COR-L47 (cell line): ENCODE measurements around the gene ESRRG.
"Not testable (repeated sequence)": the region's sequence is repeated elsewhere in the genome, so short reads cannot be mapped to it uniquely, and the experiment has no call there.

Source experiments
- DNase-seq: peaks from one replicate; lab custom pipeline; 2025; lab: John Stamatoyannopoulos, UW

ESRRG gene

DNA sequence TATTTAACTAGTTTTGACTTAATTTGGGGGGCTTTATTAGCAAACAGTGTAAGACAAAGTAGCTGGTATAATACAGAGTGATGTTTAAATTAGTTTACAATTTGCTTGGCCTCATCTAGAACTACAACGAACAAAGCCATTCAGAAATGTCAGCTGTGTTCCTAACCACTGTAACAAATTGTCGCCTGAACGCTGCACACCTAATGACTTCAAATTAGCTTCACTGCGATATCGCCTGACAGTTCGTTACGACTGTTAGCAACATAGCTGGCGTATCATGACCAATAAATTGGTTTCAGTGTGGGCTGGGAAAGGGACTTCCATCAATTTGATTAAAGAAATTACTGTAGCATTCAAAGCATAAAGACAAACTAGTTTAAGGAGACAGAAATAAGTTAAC lies 160.1 kb downstream of the ESRRG start:
- DNase-seq, result no peak

DNA sequence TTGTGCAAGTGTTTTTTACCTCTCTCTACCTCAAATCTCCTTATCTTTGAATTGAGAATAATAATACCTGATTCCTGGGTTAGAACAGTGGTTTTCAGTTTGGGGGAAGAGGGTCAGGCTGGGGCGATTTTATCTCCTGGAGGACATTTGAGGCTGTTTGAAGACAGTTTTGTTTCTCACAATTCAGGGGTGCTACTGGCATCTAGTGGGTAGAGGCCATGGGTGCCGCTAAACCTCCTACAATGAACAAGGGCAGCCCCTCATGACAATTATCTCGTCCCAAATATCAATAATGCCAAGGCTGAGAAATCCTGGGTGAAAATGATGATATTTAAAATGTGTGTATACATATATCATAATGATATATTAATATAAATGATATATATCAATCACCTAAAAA lies 160.8 kb downstream of the ESRRG start:
- no peak for DNase-seq

DNA sequence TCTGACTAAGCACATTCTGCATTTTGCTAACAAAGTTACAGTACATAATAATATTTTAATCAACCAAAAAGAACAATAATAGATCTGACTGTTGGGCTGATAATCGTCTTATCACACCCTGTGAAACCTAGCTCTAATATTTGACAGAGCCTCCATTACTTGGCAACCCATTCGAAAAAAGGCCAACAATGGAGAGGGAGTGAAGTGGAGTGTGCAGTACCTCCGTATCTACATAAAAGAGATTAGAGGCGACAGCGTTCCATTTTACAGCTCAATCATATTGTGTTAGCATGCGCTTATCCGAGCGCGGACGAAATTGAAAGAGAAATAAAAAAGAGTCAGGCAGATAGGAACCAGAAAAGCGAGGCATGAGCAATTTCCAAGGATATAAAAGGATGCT lies 162.7 kb downstream of the ESRRG start:
- no peak for DNase-seq

DNA sequence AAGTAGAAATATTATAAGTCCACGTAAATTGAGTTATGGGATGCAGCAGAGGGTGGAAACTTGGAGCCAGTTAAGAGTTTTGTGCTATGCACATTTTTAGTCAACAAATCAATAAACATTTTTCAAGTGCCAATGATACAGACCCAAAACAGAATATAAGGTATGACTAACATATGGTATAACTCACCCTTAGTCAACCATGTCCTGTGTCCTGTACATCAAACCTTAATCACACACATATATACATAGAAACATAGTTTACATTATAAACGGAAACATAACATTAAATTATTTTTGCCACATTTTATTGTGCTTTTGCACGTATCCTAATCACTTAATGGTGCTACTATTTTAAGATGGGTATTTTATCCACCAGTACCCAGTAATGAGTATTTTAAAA lies 163.9 kb downstream of the ESRRG start:
- no peak for DNase-seq

DNA sequence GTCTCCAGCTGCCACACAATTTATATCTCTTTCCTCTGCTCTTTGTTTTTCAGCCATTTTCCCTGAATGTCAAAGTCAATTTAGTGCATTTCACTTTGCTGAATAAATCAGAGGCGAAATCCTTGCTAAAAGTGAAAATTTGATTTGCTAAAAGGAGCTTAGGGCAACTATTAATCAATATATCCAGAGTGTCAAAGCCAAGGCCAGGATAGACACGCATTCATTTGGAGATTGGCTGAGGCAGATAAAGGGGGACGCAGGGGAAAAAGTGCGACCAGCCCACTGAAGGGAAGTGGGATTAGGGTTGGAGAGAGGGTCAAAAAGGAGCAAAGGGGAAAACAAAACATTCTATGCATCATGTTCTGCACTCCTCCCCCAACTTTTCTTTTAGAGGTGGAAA lies 167.6 kb downstream of the ESRRG start:
- DNase-seq, result no peak

DNA sequence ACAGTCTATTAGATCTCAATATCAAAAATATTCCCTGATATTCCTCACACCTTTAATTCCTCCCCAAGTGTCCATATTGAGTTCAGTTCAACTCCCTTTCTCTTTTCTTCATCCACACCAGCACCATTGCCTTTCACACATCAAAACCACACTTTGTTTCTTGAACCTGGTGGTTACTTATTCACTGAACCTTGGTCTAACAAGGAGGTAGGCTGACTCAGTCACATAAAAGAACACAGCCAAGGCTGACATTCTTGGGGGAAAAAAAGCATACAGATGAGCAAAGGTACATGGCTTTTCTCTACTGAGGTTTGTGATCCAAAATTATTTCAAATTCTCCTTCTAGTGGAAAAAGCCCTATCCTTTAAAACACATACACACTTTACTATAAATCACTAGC lies 168.3 kb downstream of the ESRRG start:
- DNase-seq, result no peak

DNA sequence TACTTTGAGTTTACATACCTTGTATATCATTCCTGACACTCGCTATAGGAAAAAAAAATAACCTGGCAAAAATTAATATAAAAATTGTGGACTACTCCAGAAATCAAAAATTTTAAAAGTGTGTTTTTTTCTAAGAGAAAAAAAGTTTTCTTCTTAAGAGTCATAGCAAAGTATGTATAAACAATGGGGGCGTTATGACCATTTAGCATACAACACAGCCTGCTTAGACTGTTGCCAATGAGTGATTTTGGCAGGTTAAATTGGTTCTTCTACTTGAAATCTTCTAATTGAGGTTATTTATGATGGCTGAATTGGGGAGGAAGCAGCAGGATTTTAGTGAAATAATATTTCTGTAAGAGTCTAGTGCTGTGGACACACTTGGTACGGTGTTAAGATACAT lies 169.5 kb downstream of the ESRRG start:
- DNase-seq, result no peak

DNA sequence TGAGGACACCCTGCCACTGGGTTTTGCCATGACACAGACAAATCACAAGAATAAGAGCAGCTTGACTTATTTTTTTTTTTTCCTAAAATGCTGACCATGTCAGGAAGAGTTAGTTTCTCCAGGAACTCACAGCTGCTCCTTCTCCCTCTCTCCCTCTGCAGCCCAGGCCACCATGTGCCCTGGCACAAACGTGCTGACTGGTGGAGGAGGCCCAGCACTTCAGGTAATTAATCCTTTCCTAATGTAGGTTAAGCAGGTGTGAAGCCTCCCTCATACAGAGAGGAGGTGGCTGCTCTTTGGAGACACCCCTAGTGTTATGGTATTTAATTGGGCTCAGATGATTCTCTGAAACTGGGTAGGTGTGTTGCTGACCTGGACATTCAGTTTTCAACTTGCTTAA lies 170.2 kb downstream of the ESRRG start:
- DNase-seq, result no peak

DNA sequence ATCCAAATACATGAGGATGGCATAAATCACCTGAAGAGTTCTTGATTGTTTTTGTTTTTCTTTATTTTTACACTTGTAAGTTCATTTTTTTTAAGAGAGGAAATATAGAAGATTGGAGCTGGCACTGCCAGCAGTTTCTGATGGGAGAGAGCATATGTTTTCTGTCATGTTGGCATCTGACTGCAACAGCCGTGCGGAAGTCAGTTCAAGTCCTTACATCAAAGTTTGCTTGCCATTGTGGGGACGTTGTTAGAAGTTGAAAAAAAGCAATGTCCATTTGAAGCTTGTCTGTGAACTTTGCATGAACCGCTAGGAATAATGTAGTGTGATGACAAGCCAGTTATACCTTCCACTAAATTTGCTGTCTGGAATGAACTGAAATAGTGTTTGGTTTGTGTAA lies 173.4 kb downstream of the ESRRG start:
- no peak for DNase-seq

DNA sequence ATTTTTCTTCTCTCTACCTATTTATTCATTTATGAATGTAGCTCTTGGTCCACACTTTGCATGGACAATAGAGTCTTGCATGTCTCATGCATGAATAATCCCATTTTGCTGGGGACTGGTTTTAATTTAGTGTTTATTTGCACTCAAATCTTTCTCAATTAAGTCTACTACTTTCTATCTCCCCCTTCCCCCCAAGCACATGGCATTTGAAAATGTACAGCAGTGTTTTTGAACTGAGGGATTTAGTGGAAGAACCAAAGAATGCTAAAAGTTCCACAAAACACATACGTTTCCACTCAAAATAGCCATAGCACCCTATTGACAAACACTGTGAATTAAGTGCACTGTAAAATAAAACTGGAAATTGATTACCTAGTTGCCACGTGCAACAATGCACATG lies 180.5 kb downstream of the ESRRG start:
- no peak for DNase-seq

DNA sequence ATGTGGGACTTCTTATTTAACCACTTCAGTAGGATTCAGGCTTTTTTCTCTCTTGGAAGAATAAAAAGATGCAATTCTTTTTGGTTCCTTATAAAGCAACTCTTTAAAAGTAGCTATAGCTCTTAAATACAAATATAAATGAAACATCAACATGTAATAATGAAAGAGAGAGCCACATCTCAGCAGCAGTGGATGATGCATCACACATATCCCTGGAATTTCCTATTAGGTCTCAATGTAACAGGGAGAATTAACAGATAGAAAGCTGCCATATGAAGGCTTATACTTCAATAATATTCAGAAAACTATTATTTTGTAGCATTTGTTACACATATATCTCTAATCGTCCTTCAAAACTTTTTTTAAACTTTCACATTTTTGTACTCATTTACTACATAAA lies 181.0 kb downstream of the ESRRG start:
- no peak for DNase-seq

DNA sequence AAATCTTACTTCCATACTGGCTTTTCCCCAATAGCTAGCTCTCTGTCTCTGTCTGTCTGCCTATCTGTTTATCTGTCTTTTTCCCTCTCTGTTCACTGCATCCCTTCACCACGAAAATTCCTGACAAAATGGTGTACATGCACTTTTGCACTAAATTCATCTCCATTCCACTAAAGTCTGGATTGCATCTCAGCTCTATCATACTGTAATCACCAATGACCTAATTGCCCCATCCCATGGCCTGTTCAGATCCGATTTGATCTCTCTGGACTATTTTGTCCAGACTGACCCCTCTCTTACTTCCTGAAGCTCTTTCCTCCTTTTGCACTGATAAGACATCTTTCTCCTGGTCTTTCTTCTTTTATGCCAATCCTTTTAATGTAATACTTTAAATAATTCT lies 187.5 kb downstream of the ESRRG start:
- no peak for DNase-seq

DNA sequence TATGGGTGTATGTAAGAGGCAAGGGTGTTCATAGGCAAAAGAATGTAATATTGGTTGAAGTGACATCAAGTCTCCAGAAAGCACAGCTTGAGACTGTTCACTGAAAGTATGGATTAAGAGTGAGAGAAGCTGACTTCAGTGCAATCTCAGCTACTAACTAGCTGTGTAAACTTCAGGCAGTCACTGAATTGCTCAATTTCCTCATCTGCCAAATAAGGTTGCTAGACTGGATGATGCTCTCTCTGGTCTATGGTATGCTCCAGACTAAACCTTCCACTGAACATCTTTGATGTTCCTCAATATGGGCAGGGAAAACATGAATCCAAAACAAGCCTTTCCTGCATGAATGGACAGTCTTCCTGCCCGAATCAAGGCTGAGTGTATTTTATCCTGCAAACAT lies 188.2 kb downstream of the ESRRG start:
- DNase-seq, result no peak

DNA sequence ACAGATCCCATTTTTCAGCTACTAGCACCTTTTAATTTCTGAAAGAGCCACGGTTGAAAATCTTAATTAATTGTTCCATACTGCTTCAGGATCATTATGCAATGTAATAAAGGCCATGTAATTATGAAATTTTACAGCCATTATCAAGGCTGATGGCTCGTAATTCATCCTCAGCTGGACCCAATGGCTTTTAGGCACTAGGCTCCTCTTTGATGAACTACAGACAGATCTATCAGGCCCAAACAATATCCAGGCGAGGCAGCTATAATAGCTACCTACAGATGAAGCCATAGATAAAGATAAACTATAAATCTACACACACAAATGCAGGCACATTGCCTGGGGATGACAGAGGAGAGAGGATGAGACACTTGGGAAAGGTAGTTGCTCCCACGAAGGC lies 189.5 kb downstream of the ESRRG start:
- no peak for DNase-seq

DNA sequence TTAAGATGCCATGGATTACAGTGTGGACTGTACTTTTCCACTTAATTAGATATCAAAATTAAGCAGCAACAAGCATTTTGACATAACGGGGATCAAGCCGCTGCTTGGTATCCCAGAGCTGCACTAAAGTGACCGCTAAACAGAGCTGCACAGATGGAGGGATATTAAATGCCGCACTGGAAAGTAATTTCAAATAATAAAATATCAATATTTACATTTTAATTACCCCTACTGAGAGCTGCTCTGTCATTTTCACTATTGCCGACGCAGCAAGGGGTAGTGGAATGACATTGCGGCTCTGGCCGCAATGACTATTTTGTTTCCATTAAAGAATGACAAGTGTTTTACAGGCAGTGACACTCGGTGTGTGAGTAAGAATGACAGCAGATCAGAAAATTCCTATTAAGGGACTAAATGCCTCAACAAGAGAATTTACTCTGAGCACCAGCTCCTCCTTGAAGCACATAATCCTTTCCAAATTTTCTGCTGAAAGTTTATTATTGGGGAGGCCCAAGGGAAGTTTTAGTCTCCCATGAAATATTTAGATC lies 190.9 kb downstream of the ESRRG start:
- peak; percentile 53 for DNase-seq

DNA sequence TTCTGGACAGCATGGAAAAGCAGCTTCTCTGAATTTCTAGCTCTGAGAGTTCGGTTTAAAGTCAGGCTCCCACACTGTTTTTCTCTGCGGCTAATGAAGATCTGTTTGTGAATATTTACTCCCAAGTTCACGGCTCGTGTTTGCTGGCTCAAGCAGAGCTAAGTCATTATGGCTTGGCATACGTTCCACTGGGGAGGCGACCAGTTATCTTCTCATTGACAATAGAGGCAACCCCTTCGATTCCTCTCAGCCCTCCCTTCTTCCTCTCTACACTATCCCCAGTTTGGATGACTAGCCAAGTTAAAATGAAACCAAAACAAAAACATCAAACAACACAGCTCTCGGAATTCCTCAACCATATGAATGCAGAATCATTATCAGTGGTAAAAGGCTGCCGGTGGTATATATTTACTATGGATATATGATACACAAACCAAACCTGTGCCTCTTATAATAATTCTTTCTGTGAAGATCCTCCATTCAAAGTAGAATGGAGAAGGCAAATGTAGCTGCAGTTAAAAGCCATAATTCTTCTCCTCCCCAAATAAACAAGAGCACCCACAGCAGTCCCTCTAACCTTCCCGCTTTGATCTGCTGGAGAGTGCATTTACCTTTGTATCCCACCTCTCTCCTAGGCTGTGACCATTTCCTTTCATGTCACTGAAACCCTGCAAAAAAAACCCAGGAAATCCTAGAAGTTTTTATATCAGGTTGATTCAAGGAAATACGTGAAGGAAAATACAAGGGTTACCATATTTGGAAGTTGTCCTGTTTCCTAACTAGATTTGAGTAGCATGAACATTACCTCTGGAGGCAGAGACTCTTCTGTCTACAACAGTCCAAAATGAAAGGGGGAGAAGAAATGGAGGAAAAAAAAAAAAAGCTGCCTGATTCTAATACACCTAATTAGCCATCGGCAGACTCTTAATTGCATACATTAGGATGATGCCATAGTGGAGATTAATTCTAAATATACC lies 191.7 kb downstream of the ESRRG start:
- DNase-seq, result peak; percentile 59

DNA sequence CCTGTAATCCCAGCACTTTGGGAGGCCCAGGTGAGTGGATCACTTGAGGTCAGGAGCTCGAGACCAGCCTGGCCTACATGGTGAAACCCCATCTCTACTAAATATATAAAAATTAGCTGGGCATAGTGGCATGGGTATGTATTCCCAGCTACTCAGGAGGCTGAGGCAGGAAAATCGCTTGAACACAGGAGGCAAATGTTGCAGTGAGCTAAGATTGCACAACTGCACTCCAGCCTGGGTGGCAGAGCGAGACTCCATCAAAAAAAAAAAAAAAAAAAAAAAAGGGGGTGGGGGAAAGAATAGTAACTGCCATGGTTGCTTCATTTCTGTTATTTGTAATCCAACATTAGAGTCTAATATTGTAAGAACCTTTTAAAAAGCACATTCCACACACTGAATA lies 193.4 kb downstream of the ESRRG start:
- not testable (repeated sequence) for DNase-seq

DNA sequence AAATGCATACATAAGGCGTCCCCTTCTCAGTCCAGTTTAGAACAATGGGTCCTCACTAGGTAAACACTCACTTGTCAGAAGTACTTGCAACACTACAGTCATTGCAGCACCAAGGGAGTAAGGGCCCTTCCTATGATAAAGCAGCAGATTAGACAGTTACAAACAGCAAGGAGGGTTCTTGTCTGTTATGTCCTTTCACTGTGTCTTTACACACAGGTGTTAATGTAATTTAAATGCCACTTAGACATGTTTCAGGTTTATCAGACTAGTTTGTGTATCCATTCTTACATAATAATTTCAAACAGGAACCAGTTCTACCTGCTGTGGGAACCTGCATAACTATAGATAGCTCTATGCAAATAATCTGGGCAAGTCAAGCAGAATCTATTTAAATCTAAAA lies 194.4 kb downstream of the ESRRG start:
- DNase-seq, result no peak

DNA sequence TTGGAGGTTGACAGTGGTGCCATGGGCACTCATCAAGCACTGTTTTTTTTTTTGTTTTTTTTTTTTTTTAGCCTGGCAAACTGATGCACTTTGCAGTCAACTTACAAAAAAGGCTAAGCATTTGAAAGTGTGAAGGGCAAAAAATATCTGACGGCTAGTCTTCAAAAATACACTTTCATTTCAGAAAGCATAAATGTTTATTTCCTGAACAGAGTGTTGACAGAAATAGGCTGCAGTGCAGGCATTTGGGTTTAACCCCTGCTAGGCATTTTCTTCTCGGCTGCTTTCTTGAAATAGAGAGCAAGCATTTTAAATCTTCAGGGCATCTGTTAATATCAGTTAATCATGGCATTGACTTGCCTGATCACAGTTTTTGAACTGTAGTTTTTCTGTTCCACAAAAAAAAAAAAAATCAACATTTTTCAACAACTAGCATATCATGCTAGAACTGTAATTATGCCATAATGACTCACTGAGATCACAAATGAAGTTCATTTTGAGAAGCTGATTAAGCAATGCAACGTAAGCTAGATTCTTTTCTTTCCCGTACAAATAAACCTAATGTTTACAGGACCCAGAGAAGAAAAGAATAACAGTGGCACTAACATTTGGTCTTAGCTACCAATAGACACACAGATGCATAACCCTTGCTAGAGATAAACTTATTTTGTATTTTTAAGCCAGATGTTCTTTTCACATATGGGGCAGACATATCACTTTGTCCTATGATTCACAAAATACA lies 199.6 kb downstream of the ESRRG start:
- no peak for DNase-seq

DNA sequence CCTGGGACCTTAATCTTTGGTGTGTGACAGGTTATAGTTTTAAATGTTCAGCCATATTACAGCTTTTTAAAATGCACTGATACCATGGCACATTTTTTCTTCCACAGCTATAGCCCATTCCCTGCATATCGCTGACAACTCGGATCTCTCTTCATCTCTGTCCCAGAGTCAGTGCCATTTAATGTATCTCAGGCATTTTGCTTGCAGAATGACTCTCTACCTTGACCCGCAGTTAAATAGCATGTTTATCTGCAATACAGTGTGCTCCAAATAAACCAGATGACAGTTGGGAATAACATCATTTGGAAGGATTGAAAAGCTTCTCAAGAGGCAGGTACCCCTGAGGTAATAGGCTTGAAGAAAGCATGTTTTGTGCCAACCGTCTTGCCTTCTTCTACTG lies 200.2 kb downstream of the ESRRG start:
- no peak for DNase-seq

DNA sequence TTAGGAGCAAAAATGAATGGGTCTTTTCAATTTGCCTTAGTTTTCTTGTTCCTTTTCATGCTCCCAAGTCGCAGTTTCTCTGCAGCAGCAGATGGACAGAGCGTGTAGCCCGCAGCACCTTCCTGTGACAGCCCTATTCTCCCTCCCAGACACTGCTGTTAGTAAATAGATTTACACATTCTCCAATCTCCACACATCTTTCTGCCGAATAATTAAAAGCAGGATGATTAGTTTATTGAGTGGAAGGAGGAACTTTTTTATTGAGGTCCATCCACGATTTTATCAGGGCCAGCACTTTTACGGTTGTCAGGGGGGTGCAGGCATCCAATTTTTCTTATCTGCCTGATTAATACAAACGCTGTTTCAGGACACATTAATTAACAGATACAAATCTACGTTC lies 201.8 kb downstream of the ESRRG start:
- no peak for DNase-seq

DNA sequence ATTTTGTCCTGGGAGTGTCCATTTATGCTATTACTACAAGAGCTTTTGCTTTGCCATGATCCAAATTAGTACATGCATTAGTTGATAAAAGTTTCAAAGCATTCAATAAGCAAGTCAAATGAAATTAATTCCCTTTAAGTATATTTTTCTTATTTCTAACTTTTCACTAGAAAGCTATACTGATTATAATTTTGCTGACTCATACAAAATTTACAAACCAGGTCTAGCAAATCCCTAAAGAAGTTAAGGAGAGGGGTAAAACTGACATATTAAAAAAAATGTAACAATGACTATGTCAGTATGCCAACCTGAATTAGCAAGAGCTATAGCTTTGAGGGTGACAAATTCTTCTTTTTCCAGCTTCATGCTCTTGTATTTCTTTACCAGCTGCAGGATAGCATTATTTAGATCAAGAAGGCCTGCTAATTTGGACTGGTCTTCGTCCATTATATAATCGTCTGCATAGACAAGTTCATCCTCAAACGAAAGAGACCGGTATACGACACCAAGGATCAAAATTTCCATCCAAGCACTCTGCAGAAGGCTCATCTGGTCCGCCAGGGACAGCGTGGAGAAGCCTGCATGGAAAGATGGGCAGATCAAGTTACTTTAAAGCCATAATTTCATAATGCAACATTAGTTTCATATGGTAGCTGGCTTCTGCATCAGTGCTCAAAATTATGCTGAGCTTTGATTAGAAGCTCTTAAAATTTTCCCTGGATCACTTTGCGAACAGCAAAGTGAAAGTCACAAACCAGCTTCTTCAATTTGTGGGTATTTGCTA lies 204.2 kb downstream of the ESRRG start:
- no peak for DNase-seq
